Body of pancreas (tissue), 4 donors: ENCODE data around the gene C7orf33. TPM values are rescaled to one million over a fixed set of nuclear protein-coding genes. Genes with fewer than 3 reads are reported as not detected.
"Not testable (repeated sequence)": the region's sequence is repeated elsewhere in the genome, so short reads cannot be mapped to it uniquely, and the experiment has no call there.

ENCODE experiments used
- ATAC-seq: fragments of 150-250 bp; one replicate; pipeline ENCODE4 v1.9.1; 2016
- DNase-seq, 4 donors: peaks; one replicate each; pipeline ENCODE4 v3.0.0-alpha.2; 2019
- H3K27ac ChIP-seq, 4 donors: fragments of 200-600 bp; sonication (generic); 1 replicate in 3 of 4; 2 replicates in 1 of 4; pipeline versions ENCODE4 v1.5.1 to v1.6.1; 2016 to 2019; ENCODE audit warnings: mild to moderate bottlenecking in 1 of 4, mixed read lengths in 1 of 4, moderate library complexity in 1 of 4
- H3K27me3 ChIP-seq, 2 donors: fragments of 200-600 bp; sonication (generic); one replicate each; pipeline ENCODE4 v1.6.0; 2016; ENCODE audit warnings: mild to moderate bottlenecking in 1 of 2
- H3K36me3 ChIP-seq, 2 donors: fragments of 200-600 bp; sonication (generic); replicated peaks in 1 of 2; 2 replicates each; pipeline ENCODE4 v1.5.1; 2016; ENCODE audit warnings: low read depth in 2 of 2; ENCODE audit not compliant: insufficient read depth in 1 of 2
- H3K4me1 ChIP-seq: fragments of 200-600 bp; sonication (generic); one replicate; pipeline ENCODE4 v1.6.0; 2016
- H3K4me3 ChIP-seq, 2 donors: fragments of 200-600 bp; sonication (generic); 1 replicate in 1 of 2; 2 replicates in 1 of 2; pipeline ENCODE4 v1.5.1; 2016 to 2019
- H3K9me3 ChIP-seq, 3 donors: fragments of 200-600 bp; sonication (generic); 1 replicate in 2 of 3; 2 replicates in 1 of 3; pipeline ENCODE4 v1.5.1; 2016
- POLR2A ChIP-seq, 3 donors: fragments of 450-650 bp; IDR thresholded peaks; one replicate each; pipeline ENCODE4 v1.6.1; 2016; ENCODE audit warnings: antibody characterized with exemption in 3 of 3, mild to moderate bottlenecking in 2 of 3
- WGBS, 2 donors: methylation state at CpG; one replicate each; pipeline ENCODE4 v1.1.5; 2017; 5-methylcytosine and 5-hydroxymethylcytosine counted together
- intact Hi-C: fragments of 100-400 bp; cut with DNase I; formaldehyde crosslinking; loops from one replicate; pipeline ENCODE4 v1.15.1; 2023
- total RNA-seq, 2 donors: library from RNA; depleted of rRNA; stranded (reverse); fragments of >200 nt; gene quantifications; one replicate each; pipeline ENCODE4 v1.1.0, GENCODE V29; 2016
- TF ChIP-seq, protein P1 (sequence below), 7 experiments: fragments of 450-650 bp in 4 of 7; fragments of 200-600 bp in 3 of 7; sonication (generic) in 3 of 7; IDR thresholded peaks; one replicate each; pipeline ENCODE4 v1.5.1; 2016 to 2019; ENCODE audit warnings: antibody characterized with exemption in 7 of 7

C7orf33 gene
- total RNA-seq, 2 donors from 2014 or later = not detected

DNA sequence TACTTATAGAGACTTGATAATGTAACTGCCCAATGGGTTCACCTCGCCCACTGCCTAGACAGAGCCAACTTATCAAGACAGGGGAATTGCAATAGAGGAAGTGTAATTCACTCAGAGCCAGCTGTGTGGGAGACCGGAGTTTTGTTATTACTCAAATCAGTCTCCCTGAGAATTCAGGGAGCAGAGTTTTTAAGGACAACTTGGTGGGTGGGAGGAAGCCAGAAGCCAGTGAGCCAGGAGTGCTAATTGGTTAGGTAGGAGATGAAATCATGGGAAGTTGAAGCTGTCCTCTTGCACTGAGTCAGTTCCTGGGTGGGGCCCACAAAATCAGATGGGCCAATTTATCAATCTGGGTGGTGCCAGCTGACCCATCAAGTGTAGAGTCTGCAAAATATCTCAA, 20.1 kb upstream of the C7orf33 start:
- no peaks in the 10 kb centered on the region for H3K36me3 ChIP-seq
- peaks cover 4% of the 10 kb centered on the region for H3K4me1 ChIP-seq
- H3K27me3 ChIP-seq = no peaks in the 10 kb centered on the region
- DNase-seq = no peak
- intact Hi-C loops = no loop called here
- 66 to 88% methylated on average over 2 of the region's 2 CpGs for WGBS, 2 donors
- no peak overlapping the region for H3K27ac ChIP-seq
- no peaks in the 10 kb centered on the region for H3K9me3 ChIP-seq
- no peak overlapping the region for H3K4me3 ChIP-seq
- TF ChIP-seq POLR2A (IDR thresholded peaks at IDR 0.05) = no peak
- TF ChIP-seq, protein P1, sequence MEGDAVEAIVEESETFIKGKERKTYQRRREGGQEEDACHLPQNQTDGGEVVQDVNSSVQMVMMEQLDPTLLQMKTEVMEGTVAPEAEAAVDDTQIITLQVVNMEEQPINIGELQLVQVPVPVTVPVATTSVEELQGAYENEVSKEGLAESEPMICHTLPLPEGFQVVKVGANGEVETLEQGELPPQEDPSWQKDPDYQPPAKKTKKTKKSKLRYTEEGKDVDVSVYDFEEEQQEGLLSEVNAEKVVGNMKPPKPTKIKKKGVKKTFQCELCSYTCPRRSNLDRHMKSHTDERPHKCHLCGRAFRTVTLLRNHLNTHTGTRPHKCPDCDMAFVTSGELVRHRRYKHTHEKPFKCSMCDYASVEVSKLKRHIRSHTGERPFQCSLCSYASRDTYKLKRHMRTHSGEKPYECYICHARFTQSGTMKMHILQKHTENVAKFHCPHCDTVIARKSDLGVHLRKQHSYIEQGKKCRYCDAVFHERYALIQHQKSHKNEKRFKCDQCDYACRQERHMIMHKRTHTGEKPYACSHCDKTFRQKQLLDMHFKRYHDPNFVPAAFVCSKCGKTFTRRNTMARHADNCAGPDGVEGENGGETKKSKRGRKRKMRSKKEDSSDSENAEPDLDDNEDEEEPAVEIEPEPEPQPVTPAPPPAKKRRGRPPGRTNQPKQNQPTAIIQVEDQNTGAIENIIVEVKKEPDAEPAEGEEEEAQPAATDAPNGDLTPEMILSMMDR (IDR thresholded peaks at IDR 0.05) = no peak
- ATAC-seq = no peak

DNA sequence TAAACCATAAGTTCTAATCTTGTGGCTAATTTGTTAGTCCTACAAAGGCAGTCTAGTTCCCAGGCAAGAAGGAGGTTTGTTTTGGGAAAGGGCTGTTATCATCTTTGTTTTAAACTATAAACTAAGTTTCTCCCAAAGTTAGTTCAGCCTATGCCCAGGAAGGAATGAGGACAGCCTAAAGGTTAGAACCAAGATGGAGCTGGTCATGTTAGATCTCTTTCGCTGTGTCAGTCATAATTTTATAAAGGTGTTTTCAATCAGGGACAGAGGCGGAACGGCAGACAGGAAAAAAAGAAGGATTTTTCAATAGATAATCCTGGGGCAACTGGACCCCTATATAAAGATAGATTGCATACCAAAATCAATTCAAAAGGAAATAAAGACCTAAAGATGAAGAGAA, 19.6 kb upstream of the C7orf33 start:
- H3K4me3 ChIP-seq, H3K27me3 ChIP-seq, H3K36me3 ChIP-seq, H3K27ac ChIP-seq, H3K4me1 ChIP-seq, DNase-seq, H3K9me3 ChIP-seq, intact Hi-C loops, ATAC-seq: not testable (repeated sequence)
- 87 to 96% methylated on average over 3 of the region's 3 CpGs for WGBS, 2 donors

- H3K36me3 ChIP-seq = no peaks in the 10 kb centered on the region
- WGBS, 2 donors = 72 to 77% methylated on average over 9 of the region's 9 CpGs
- intact Hi-C loops = no loop called here
Observed at GRCh38 chr7:148571381-148571780, 19.2 kb upstream of the C7orf33 start.

GRCh38 chr7:148572067-148572522, 18.5 kb upstream of the C7orf33 start:
- WGBS, 2 donors = 78 to 82% methylated on average over 9 of the region's 9 CpGs
- DNase-seq (no peak), ATAC-seq (no peak)
- TF ChIP-seq, protein P1 (IDR thresholded peaks at IDR 0.05) = no peak
- TF ChIP-seq POLR2A (IDR thresholded peaks at IDR 0.05) = no peak
- Histone ChIP-seq H3K27ac (no peak overlapping the region), H3K4me1 (no peaks in the 10 kb centered on the region), H3K4me3 (no peak overlapping the region), H3K36me3 (no peaks in the 10 kb centered on the region), H3K27me3 (no peaks in the 10 kb centered on the region), H3K9me3 (no peaks in the 10 kb centered on the region)
- intact Hi-C loops = no loop called here

More at GRCh38 chr7:148571381-148571780, 19.2 kb upstream of the C7orf33 start:
- no peak for DNase-seq
- no peaks in the 10 kb centered on the region for H3K27me3 ChIP-seq
- no peaks in the 10 kb centered on the region for H3K9me3 ChIP-seq
- no peak for TF ChIP-seq POLR2A (IDR thresholded peaks at IDR 0.05)
- TF ChIP-seq, protein P1 (IDR thresholded peaks at IDR 0.05) = no peak
- peaks cover 4% of the 10 kb centered on the region for H3K4me1 ChIP-seq
- H3K27ac ChIP-seq = no peak overlapping the region
- ATAC-seq = no peak
- H3K4me3 ChIP-seq = no peak overlapping the region

DNA sequence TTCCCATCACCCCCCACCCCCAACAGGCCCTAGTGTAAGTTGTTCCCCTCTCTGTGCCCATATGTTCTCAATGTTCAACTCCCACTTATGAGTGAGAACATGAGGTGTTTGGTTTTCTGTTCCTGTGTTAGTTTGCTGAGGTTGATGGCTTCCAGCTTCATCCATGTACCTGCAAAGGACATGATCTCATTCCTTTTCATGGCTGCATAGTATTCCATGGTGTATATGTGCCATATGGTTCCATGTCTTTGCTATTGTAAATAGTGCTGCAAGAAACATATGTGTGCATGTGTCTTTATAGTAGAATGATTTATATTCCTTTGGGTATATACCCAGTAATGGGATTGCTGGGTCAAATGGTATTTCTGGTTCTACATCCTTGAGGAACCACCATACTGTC, 17.0 kb upstream of the C7orf33 start:
- H3K4me3 ChIP-seq, H3K27ac ChIP-seq, H3K36me3 ChIP-seq, DNase-seq, intact Hi-C loops, H3K27me3 ChIP-seq, ATAC-seq, H3K9me3 ChIP-seq, H3K4me1 ChIP-seq: not testable (repeated sequence)

DNA sequence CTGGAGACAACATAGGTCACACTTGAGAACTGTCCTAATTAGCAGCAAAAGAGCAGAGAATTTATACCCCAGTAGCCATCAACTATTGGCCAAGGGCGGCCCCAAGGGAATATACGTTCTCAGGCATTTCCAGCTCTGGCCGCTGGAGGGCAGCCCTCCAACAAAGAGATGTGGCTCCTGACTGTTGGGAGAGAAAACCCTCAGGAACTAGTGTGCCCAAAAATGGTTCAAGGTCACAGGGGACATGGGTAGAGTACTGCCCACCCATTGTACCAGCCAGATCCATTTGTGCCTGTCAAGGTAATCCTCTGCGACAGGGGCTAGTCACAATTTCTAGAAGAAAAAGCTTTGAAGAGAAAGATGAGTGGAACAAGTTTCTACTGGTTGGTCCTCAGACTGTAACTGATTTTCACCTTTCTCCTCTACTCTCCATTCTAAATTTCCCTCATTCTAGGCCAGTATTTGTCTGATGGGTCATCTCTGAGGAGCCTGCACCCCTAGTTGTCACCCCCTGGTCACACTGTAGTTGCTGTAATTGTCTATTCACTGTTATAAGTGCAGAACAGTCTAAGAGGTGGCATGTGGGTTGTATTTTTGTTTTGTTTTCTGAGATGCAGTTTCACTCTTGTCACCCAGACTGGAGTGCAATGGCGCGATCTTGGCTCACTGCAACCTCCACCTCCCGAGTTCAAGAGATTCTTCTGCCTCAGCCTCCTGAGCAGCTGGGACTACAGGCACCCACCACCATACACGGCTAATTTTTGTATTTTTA, 14.7 kb upstream of the C7orf33 start:
- WGBS, 2 donors = 31 to 33% methylated on average over 8 of the region's 8 CpGs
- Histone ChIP-seq H3K27ac (no peak overlapping the region), H3K27me3 (no peaks in the 10 kb centered on the region), H3K9me3 (no peaks in the 10 kb centered on the region), H3K4me1 (no peaks in the 10 kb centered on the region), H3K4me3 (no peak overlapping the region), H3K36me3 (no peaks in the 10 kb centered on the region)
- intact Hi-C loops = loop anchor here (5.0 kb wide), 1 partner anchor 386 kb away; no protein-coding TSS in a partner anchor
- ATAC-seq (peak; percentile 65), DNase-seq (peak; percentile 64 to 82 (median 69))
- TF ChIP-seq POLR2A (IDR thresholded peaks at IDR 0.05) = no peak
- TF ChIP-seq, protein P1 (IDR thresholded peaks at IDR 0.05) = peak; percentile 60 to 80 (median 67)
